ENCODE data around the gene EMID1.

GRCh38 chr22:29213493-29213892, 7.8 kb downstream of the EMID1 start:
- TF ChIP-seq CTCF (IDR thresholded peaks at IDR 0.05 in 2 of 3, conservative IDR thresholded peaks at IDR 0.05 in 1 of 3; ENCODE audit: borderline replicate concordance in 1 of 3, insufficient read depth in 1 of 3, low read depth in 2 of 3, low read length in 2 of 3) (no peak), RAD21 (IDR thresholded peaks at IDR 0.05; ENCODE audit: low read depth) (no peak), EZH2phosphoT487 (IDR thresholded peaks at IDR 0.05; ENCODE audit: borderline replicate concordance) (no peak), POLR2A (IDR thresholded peaks at IDR 0.05; ENCODE audit: borderline replicate concordance, extremely low read depth, insufficient read depth, insufficient read length) (no peak), JUND (IDR thresholded peaks at IDR 0.05) (no peak), YY1 (IDR thresholded peaks at IDR 0.05; ENCODE audit: extremely low read depth, insufficient replicate concordance, low read depth, low read length) (no peak), ELF1 (IDR thresholded peaks at IDR 0.05; ENCODE audit: borderline replicate concordance, low read depth) (no peak), ATF3 (IDR thresholded peaks at IDR 0.05) (no peak), CEBPB (IDR thresholded peaks at IDR 0.05; ENCODE audit: low read depth) (no peak), POLR2AphosphoS5 (IDR thresholded peaks at IDR 0.05; ENCODE audit: low read depth, low read length) (no peak), EGR1 (IDR thresholded peaks at IDR 0.05; ENCODE audit: low read depth) (no peak)
